Measurements from ENCODE around the gene TMEM119.
"Not testable (repeated sequence)": the region's sequence is repeated elsewhere in the genome, so short reads cannot be mapped to it uniquely, and the experiment has no call there.

The TMEM119 gene

GRCh38 chr12:108633534-108634248 is 35.8 kb upstream of the TMEM119 start, which contains the start of gene SELPLG:
Gene SELPLG, minus strand, starts transcription at chr12:108633894. Its CDS starts 9,587 bp downstream, at chr12:108624307.
- no peak for DNase-seq

GRCh38 chr12:108633081-108633533 is 35.2 kb upstream of the TMEM119 start:
- DNase-seq, result no peak

- not testable (repeated sequence) for DNase-seq
Measured at GRCh38 chr12:108631261-108631660, 33.4 kb upstream of the TMEM119 start.

GRCh38 chr12:108630481-108631207 is 32.8 kb upstream of the TMEM119 start:
- no peak for DNase-seq

- no peak for DNase-seq
Measured at GRCh38 chr12:108629824-108630476, 32.1 kb upstream of the TMEM119 start.

- DNase-seq, result no peak
Measured at GRCh38 chr12:108629151-108629550, 31.3 kb upstream of the TMEM119 start.

- no peak for DNase-seq
Measured at GRCh38 chr12:108627134-108627920, 29.4 kb upstream of the TMEM119 start.

GRCh38 chr12:108625228-108625627 is 27.3 kb upstream of the TMEM119 start:
- no peak for DNase-seq

GRCh38 chr12:108623577-108623976 is 25.7 kb upstream of the TMEM119 start:
- no peak for DNase-seq

GRCh38 chr12:108622921-108623514 is 25.1 kb upstream of the TMEM119 start:
- DNase-seq, result no peak

GRCh38 chr12:108622421-108622820 is 24.5 kb upstream of the TMEM119 start:
- no peak for DNase-seq

- no peak for DNase-seq
Measured at GRCh38 chr12:108621161-108621560, 23.3 kb upstream of the TMEM119 start.

- DNase-seq, result no peak
Measured at GRCh38 chr12:108620236-108620879, 22.5 kb upstream of the TMEM119 start.

- DNase-seq, result no peak
Measured at GRCh38 chr12:108619369-108620160, 21.7 kb upstream of the TMEM119 start.

- not testable (repeated sequence) for DNase-seq
Measured at GRCh38 chr12:108618953-108619274, 21.0 kb upstream of the TMEM119 start.

GRCh38 chr12:108618079-108618952 is 20.4 kb upstream of the TMEM119 start:
- peak; percentile 37 for DNase-seq

GRCh38 chr12:108616941-108617858 is 19.3 kb upstream of the TMEM119 start:
- DNase-seq, result no peak

GRCh38 chr12:108616359-108616758 is 18.5 kb upstream of the TMEM119 start:
- DNase-seq, result no peak

- no peak for DNase-seq
Measured at GRCh38 chr12:108615918-108616317, 18.0 kb upstream of the TMEM119 start.

All from SHP77 treated with DMSO at 0.1 percent for 48 hours (cell line).